Tibial nerve (tissue), 4 donors: Measurements from ENCODE around the gene FER1L5.

ENCODE experiments used
- EP300 ChIP-seq, 2 donors: sonication (generic); formaldehyde crosslinking; IDR thresholded peaks; one replicate each; pipeline ENCODE4 v1.6.1; 2017; ENCODE audit warnings: antibody characterized with exemption in 2 of 2, mild to moderate bottlenecking in 1 of 2
- POLR2A ChIP-seq, 2 donors: fragments of 450-650 bp; IDR thresholded peaks; one replicate each; pipeline ENCODE4 v1.6.1; 2017; ENCODE audit warnings: antibody characterized with exemption in 2 of 2, mild to moderate bottlenecking in 2 of 2, moderate library complexity in 2 of 2
- TF ChIP-seq, protein P1 (sequence below), 5 experiments: fragments of 200-600 bp in 3 of 5; fragments of 450-650 bp in 2 of 5; sonication (generic) in 3 of 5; IDR thresholded peaks; one replicate each; pipeline ENCODE4 v1.5.1; 2016 to 2019; ENCODE audit warnings: antibody characterized with exemption in 5 of 5, mild to moderate bottlenecking in 3 of 5, moderate library complexity in 2 of 5

DNA sequence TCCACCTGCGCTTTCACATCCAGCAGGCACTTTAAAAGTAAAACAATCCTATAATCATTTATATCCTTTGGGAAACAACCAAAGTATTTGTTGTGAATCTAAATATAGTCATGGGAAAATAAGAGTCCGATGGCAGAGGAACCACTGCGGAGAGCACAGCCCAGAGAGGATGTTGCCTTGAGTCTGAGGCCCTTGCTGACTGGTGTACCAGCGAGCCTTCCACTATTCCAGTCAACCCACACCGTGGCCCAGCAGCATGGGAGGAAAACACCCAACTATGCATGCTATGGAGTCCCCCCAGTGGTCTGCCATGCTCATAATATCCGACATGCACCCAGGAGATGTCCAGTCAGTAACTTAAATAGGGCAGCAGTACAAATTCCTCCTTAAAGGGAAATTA lies 26.0 kb upstream of the FER1L5 start:
- TF ChIP-seq, protein P1, sequence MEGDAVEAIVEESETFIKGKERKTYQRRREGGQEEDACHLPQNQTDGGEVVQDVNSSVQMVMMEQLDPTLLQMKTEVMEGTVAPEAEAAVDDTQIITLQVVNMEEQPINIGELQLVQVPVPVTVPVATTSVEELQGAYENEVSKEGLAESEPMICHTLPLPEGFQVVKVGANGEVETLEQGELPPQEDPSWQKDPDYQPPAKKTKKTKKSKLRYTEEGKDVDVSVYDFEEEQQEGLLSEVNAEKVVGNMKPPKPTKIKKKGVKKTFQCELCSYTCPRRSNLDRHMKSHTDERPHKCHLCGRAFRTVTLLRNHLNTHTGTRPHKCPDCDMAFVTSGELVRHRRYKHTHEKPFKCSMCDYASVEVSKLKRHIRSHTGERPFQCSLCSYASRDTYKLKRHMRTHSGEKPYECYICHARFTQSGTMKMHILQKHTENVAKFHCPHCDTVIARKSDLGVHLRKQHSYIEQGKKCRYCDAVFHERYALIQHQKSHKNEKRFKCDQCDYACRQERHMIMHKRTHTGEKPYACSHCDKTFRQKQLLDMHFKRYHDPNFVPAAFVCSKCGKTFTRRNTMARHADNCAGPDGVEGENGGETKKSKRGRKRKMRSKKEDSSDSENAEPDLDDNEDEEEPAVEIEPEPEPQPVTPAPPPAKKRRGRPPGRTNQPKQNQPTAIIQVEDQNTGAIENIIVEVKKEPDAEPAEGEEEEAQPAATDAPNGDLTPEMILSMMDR (IDR thresholded peaks at IDR 0.05): no peak
- TF ChIP-seq POLR2A (IDR thresholded peaks at IDR 0.05): no peak
- no peak for TF ChIP-seq EP300 (IDR thresholded peaks at IDR 0.05)
